ENCODE measurements around the gene CPNE4. TPM values are rescaled to one million over a fixed set of nuclear protein-coding genes. Genes with fewer than 3 reads are reported as not detected.

Gene CPNE4
- total RNA-seq, 1 experiment from 2014 or later: not detected

DNA sequence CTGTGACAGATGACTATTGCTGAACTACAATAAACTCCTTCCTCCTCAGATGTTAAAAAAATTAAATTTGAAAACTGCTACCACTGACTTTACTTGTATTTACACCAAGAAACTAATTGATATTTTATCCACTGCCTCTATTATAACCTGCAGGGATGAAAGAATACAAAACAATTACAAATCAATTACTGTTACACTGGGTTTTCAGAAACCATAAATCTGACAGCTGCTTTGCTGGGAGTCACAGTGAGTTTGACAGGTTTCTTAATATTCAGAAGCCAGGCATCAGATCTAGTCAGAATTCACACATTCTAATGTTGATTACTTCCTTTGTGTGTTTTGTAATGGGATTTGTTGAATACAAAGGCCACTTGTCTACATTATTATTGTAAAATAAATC is 279.4 kb downstream of the CPNE4 start:
- no peaks in the 10 kb centered on the region for H3F3A ChIP-seq (ENCODE audit: low read length, unreplicated experiment)
- ChIA-PET POLR2A (ENCODE audit: unreplicated experiment) (no interaction called here), CTCF (no interaction called here)
- H3K9me2 ChIP-seq (replicated peaks; ENCODE audit: low read length): no peaks in the 10 kb centered on the region
- no peaks in the 10 kb centered on the region for H3K79me2 ChIP-seq (ENCODE audit: low read length)
- DNase-seq: no peak
- H2AFZ ChIP-seq (ENCODE audit: low read length): no peak overlapping the region
- H3K9me3 ChIP-seq (ENCODE audit: low read length): no peaks in the 10 kb centered on the region
- intact Hi-C loops (cut with micrococcal nuclease): no loop called here
- no peak for ATAC-seq
- no peaks in the 10 kb centered on the region for H4K20me1 ChIP-seq (ENCODE audit: low read length)
- H3K4me2 ChIP-seq (ENCODE audit: low read length): no peak overlapping the region
- no peak overlapping the region for H3K4me3 ChIP-seq (ENCODE audit: low read length)
- no TSS peak for BruUV-seq (replicated peaks)
- no peaks in the 10 kb centered on the region for H3K27me3 ChIP-seq (ENCODE audit: low read length)
- no peak overlapping the region for H3K27ac ChIP-seq (ENCODE audit: low read length)
- no peak overlapping the region for H3K9ac ChIP-seq (ENCODE audit: low read length)
- TF ChIP-seq, protein P1, sequence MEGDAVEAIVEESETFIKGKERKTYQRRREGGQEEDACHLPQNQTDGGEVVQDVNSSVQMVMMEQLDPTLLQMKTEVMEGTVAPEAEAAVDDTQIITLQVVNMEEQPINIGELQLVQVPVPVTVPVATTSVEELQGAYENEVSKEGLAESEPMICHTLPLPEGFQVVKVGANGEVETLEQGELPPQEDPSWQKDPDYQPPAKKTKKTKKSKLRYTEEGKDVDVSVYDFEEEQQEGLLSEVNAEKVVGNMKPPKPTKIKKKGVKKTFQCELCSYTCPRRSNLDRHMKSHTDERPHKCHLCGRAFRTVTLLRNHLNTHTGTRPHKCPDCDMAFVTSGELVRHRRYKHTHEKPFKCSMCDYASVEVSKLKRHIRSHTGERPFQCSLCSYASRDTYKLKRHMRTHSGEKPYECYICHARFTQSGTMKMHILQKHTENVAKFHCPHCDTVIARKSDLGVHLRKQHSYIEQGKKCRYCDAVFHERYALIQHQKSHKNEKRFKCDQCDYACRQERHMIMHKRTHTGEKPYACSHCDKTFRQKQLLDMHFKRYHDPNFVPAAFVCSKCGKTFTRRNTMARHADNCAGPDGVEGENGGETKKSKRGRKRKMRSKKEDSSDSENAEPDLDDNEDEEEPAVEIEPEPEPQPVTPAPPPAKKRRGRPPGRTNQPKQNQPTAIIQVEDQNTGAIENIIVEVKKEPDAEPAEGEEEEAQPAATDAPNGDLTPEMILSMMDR (conservative IDR thresholded peaks at IDR 0.05; ENCODE audit: low read depth, low read length): no peak
- TF ChIP-seq EZH2phosphoT487 (IDR thresholded peaks at IDR 0.05; ENCODE audit: borderline replicate concordance, low read length): no peak
- no peak for TF ChIP-seq EZH2 (IDR thresholded peaks at IDR 0.05; ENCODE audit: low read length, unreplicated experiment)
- H3K36me3 ChIP-seq (ENCODE audit: low read depth, low read length): no peaks in the 10 kb centered on the region
- H3K4me1 ChIP-seq (ENCODE audit: insufficient read depth, low read length): no peaks in the 10 kb centered on the region

DNA sequence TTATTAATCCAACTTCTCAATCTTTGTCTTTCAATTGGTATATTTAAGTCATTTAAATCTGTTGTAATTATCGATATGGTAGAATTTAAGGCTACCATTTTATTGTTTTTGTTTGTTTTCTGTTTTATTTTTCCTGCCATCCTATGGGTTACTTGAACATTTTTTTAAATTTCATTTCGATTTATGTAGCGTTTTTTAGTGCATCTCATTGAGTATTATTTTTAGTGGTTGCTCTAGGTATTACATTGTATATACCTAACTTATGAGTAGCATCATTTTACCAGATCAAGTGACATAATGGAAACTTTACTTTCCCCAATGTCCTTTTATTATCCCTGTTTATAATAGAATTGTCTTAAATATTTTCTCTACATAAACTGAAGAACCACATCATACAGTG is 284.6 kb downstream of the CPNE4 start:
- H3K27ac ChIP-seq (ENCODE audit: low read length): no peak overlapping the region
- H3K79me2 ChIP-seq (ENCODE audit: low read length): no peaks in the 10 kb centered on the region
- CTCF ChIA-PET: no interaction called here
- ATAC-seq (no peak), DNase-seq (no peak)
- H3F3A ChIP-seq (ENCODE audit: low read length, unreplicated experiment): no peaks in the 10 kb centered on the region
- H3K9me2 ChIP-seq (replicated peaks; ENCODE audit: low read length): no peaks in the 10 kb centered on the region
- H3K36me3 ChIP-seq (ENCODE audit: low read depth, low read length): no peaks in the 10 kb centered on the region
- intact Hi-C loops (cut with micrococcal nuclease): no loop called here
- no peaks in the 10 kb centered on the region for H3K9me3 ChIP-seq (ENCODE audit: low read length)
- POLR2A ChIA-PET (ENCODE audit: unreplicated experiment): no interaction called here
- H3K27me3 ChIP-seq (ENCODE audit: low read length): no peaks in the 10 kb centered on the region
- TF ChIP-seq, protein P1 (conservative IDR thresholded peaks at IDR 0.05; ENCODE audit: low read depth, low read length): no peak
- TF ChIP-seq EZH2 (IDR thresholded peaks at IDR 0.05; ENCODE audit: low read length, unreplicated experiment) (no peak), EZH2phosphoT487 (IDR thresholded peaks at IDR 0.05; ENCODE audit: borderline replicate concordance, low read length) (no peak)
- no peaks in the 10 kb centered on the region for H4K20me1 ChIP-seq (ENCODE audit: low read length)
- H3K4me1 ChIP-seq (ENCODE audit: insufficient read depth, low read length): no peaks in the 10 kb centered on the region
- H3K4me2 ChIP-seq (ENCODE audit: low read length): no peak overlapping the region
- H3K9ac ChIP-seq (ENCODE audit: low read length): no peak overlapping the region
- no peak overlapping the region for H2AFZ ChIP-seq (ENCODE audit: low read length)
- BruUV-seq (replicated peaks): no TSS peak
- H3K4me3 ChIP-seq (ENCODE audit: low read length): no peak overlapping the region

DNA sequence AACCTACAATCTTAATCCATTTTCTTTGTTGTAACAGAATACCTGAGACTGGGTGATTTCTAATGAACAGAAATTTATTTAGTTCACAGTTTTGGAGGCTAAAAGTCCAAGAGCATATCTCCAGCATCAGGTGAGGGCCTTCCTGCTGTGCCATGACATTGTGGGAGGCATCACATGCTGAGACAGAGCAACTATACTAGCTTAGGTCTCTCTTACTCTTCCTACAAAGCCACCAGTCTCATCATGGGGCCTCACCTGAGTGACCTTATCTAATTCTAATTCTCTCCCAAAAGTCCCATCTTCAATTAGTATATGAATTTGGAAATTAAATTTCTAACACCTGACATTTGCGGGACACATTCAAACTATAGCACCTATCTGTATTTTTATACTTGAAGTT is 285.0 kb downstream of the CPNE4 start:
- H3K27ac ChIP-seq (ENCODE audit: low read length): no peak overlapping the region
- no peak overlapping the region for H3K4me3 ChIP-seq (ENCODE audit: low read length)
- H3K4me2 ChIP-seq (ENCODE audit: low read length): no peak overlapping the region
- no peaks in the 10 kb centered on the region for H4K20me1 ChIP-seq (ENCODE audit: low read length)
- no peaks in the 10 kb centered on the region for H3K9me2 ChIP-seq (replicated peaks; ENCODE audit: low read length)
- H3K79me2 ChIP-seq (ENCODE audit: low read length): no peaks in the 10 kb centered on the region
- CTCF ChIA-PET: no interaction called here
- H3K9ac ChIP-seq (ENCODE audit: low read length): no peak overlapping the region
- TF ChIP-seq, protein P1 (conservative IDR thresholded peaks at IDR 0.05; ENCODE audit: low read depth, low read length): no peak
- TF ChIP-seq EZH2 (IDR thresholded peaks at IDR 0.05; ENCODE audit: low read length, unreplicated experiment) (no peak), EZH2phosphoT487 (IDR thresholded peaks at IDR 0.05; ENCODE audit: borderline replicate concordance, low read length) (no peak)
- no peak for DNase-seq
- intact Hi-C loops (cut with micrococcal nuclease): no loop called here
- H3F3A ChIP-seq (ENCODE audit: low read length, unreplicated experiment): no peaks in the 10 kb centered on the region
- no TSS peak for BruUV-seq (replicated peaks)
- no peak overlapping the region for H2AFZ ChIP-seq (ENCODE audit: low read length)
- no peaks in the 10 kb centered on the region for H3K27me3 ChIP-seq (ENCODE audit: low read length)
- no peaks in the 10 kb centered on the region for H3K4me1 ChIP-seq (ENCODE audit: insufficient read depth, low read length)
- POLR2A ChIA-PET (ENCODE audit: unreplicated experiment): no interaction called here
- no peaks in the 10 kb centered on the region for H3K9me3 ChIP-seq (ENCODE audit: low read length)
- ATAC-seq: no peak
- H3K36me3 ChIP-seq (ENCODE audit: low read depth, low read length): no peaks in the 10 kb centered on the region
